ENCODE data around the gene EPHB6.

Gene EPHB6

DNA sequence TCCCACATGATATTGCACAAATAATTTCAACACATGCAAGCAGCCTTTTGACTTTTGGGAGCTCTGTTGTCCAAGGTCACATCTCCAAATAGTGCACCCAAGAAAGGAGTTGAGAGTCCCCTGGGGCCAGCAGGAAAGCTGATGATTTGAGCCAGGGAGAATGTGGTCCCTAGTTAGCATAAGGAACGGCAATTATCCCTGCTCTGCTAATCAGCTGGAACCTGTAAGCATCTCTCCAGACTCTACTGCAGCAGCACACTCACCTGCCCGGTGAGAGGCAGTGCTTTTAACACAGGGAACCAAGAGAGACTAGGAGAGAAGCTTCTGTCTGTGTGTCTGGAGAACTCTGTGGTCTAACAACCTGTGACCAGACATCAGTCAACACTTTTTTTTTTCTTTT is 61.6 kb downstream of the EPHB6 start:
- TF ChIP-seq, protein P1, sequence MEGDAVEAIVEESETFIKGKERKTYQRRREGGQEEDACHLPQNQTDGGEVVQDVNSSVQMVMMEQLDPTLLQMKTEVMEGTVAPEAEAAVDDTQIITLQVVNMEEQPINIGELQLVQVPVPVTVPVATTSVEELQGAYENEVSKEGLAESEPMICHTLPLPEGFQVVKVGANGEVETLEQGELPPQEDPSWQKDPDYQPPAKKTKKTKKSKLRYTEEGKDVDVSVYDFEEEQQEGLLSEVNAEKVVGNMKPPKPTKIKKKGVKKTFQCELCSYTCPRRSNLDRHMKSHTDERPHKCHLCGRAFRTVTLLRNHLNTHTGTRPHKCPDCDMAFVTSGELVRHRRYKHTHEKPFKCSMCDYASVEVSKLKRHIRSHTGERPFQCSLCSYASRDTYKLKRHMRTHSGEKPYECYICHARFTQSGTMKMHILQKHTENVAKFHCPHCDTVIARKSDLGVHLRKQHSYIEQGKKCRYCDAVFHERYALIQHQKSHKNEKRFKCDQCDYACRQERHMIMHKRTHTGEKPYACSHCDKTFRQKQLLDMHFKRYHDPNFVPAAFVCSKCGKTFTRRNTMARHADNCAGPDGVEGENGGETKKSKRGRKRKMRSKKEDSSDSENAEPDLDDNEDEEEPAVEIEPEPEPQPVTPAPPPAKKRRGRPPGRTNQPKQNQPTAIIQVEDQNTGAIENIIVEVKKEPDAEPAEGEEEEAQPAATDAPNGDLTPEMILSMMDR (IDR thresholded peaks at IDR 0.05; ENCODE audit: low read depth, low read length) = no peak
- no peak for DNase-seq (ENCODE audit: extremely low read depth, low read depth)

- TF ChIP-seq, protein P1 (IDR thresholded peaks at IDR 0.05; ENCODE audit: low read depth, low read length) = no peak
- no peak for DNase-seq (ENCODE audit: extremely low read depth, low read depth)
These were observed 62.6 kb downstream of the EPHB6 start for GRCh38 chr7:142917447-142917846.

DNA sequence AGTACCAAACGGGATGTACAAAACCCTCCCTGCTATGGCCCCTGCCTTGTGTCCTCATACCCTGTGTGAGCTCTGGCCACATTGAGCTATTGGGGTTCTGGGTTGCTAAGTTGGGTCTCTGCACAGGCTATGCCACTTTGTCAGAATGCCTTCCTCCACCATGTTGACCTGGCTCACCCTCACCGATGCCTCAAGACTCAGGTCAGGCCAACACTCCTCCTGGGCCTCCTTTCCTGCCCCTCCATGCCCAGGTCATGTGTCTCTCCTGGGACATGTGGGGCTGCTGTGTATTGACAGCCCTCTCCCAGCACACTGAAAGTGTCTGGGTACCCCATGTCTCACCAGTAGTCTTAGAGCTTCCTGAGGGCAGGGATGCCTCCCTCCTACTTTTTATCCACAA is 64.0 kb downstream of the EPHB6 start:
- TF ChIP-seq, protein P1 (IDR thresholded peaks at IDR 0.05; ENCODE audit: low read depth, low read length) = no peak
- DNase-seq (ENCODE audit: extremely low read depth, low read depth) = no peak

DNA sequence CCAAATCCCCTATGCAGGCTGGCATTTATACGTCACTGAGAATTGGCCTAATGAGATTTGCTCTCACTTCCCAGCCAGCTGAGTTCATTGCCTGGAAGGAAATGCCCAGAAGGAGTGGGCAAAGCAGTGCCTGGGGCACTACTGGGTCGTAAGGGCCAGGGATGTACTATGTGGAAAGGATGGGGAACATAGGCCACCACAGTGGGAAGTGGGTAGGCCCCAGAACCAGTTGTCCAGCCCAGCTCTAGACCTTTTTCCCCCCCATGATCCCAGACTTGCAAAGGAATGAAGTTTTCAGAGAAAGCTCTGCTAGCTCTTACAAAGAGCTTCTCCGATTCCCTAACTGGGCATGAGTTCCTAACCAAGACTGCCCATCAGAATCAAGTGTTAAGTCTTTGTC is 64.8 kb downstream of the EPHB6 start:
- DNase-seq (ENCODE audit: extremely low read depth, low read depth) = no peak
- TF ChIP-seq, protein P1 (IDR thresholded peaks at IDR 0.05; ENCODE audit: low read depth, low read length) = no peak

Data from AG09319 (cell line).